ENCODE measurements around the gene UBA7.

- TF ChIP-seq CTCF (IDR thresholded peaks at IDR 0.05), result no peak
- TF ChIP-seq POLR2A (IDR thresholded peaks at IDR 0.05), result no peak
- no peak for TF ChIP-seq POLR2AphosphoS5 (IDR thresholded peaks at IDR 0.05)
- TF ChIP-seq EP300 (IDR thresholded peaks at IDR 0.05), result no peak
Observed at GRCh38 chr3:49763981-49764380, 49.8 kb downstream of the UBA7 start.
